Measurements from ENCODE around the gene ZNF609.

The ZNF609 gene

GRCh38 chr15:64466408-64467141 lies 6.2 kb downstream of the ZNF609 start:
- no peak overlapping the region for H3K4me3 Mint-ChIP-seq
- TF ChIP-seq CTCF (IDR thresholded peaks at IDR 0.05; ENCODE audit: unreplicated experiment in 3 of 3) = no peak
- H3K27me3 Mint-ChIP-seq (ENCODE audit: low read depth) = no peaks in the 10 kb centered on the region
- peaks cover 24% of the 10 kb centered on the region for H3K36me3 Mint-ChIP-seq (ENCODE audit: low read depth)
- no peaks in the 10 kb centered on the region for H3K9me3 Mint-ChIP-seq
- peaks cover 44% of the 10 kb centered on the region for H3K4me1 Mint-ChIP-seq
- H3K27ac Mint-ChIP-seq = peak overlapping the region; percentile 27 to 57 (median 45)

GRCh38 chr15:64472161-64472560 lies 11.8 kb downstream of the ZNF609 start:
- H3K4me1 Mint-ChIP-seq = peaks cover 15% of the 10 kb centered on the region

GRCh38 chr15:64474846-64475245 lies 14.5 kb downstream of the ZNF609 start:
- peak overlapping the region in 1 of 3 experiments; percentile 25 for H3K27ac Mint-ChIP-seq
- TF ChIP-seq CTCF (IDR thresholded peaks at IDR 0.05; ENCODE audit: unreplicated experiment in 3 of 3) = no peak
- H3K4me1 Mint-ChIP-seq = peaks cover 17% of the 10 kb centered on the region

More at GRCh38 chr15:64472161-64472560, 11.8 kb downstream of the ZNF609 start:
- peaks cover 37% of the 10 kb centered on the region for H3K36me3 Mint-ChIP-seq (ENCODE audit: low read depth)
- no peak overlapping the region for H3K4me3 Mint-ChIP-seq
- H3K27me3 Mint-ChIP-seq (ENCODE audit: low read depth) = no peaks in the 10 kb centered on the region
- TF ChIP-seq CTCF (IDR thresholded peaks at IDR 0.05; ENCODE audit: unreplicated experiment in 3 of 3) = no peak
- no peak overlapping the region for H3K27ac Mint-ChIP-seq
- H3K9me3 Mint-ChIP-seq = no peaks in the 10 kb centered on the region

GRCh38 chr15:64476550-64476949 lies 16.2 kb downstream of the ZNF609 start:
- H3K4me1 Mint-ChIP-seq = peaks cover 26% of the 10 kb centered on the region
- H3K27me3 Mint-ChIP-seq (ENCODE audit: low read depth) = no peaks in the 10 kb centered on the region
- no peaks in the 10 kb centered on the region for H3K9me3 Mint-ChIP-seq
- no peak overlapping the region for H3K4me3 Mint-ChIP-seq
- H3K27ac Mint-ChIP-seq = peak overlapping the region in 2 of 3 experiments; percentile 26 to 61
- peaks cover 29% of the 10 kb centered on the region for H3K36me3 Mint-ChIP-seq (ENCODE audit: low read depth)
- TF ChIP-seq CTCF (IDR thresholded peaks at IDR 0.05; ENCODE audit: unreplicated experiment in 3 of 3) = no peak

More at GRCh38 chr15:64474846-64475245, 14.5 kb downstream of the ZNF609 start:
- Mint-ChIP-seq H3K9me3 (no peaks in the 10 kb centered on the region), H3K4me3 (no peak overlapping the region), H3K27me3 (ENCODE audit: low read depth) (no peaks in the 10 kb centered on the region), H3K36me3 (ENCODE audit: low read depth) (peaks cover 25% of the 10 kb centered on the region)

- H3K9me3 Mint-ChIP-seq = no peaks in the 10 kb centered on the region
- H3K36me3 Mint-ChIP-seq (ENCODE audit: low read depth) = peaks cover 23% of the 10 kb centered on the region
- no peak overlapping the region for H3K4me3 Mint-ChIP-seq
- H3K4me1 Mint-ChIP-seq = peaks cover 28% of the 10 kb centered on the region
- no peak for TF ChIP-seq CTCF (IDR thresholded peaks at IDR 0.05; ENCODE audit: unreplicated experiment in 3 of 3)
- no peaks in the 10 kb centered on the region for H3K27me3 Mint-ChIP-seq (ENCODE audit: low read depth)
- H3K27ac Mint-ChIP-seq = peak overlapping the region in 2 of 3 experiments; percentile 5 to 11
These were observed 18.5 kb downstream of the ZNF609 start for GRCh38 chr15:64478863-64479262.

GRCh38 chr15:64480891-64481290 lies 20.5 kb downstream of the ZNF609 start:
- Mint-ChIP-seq H3K27ac (peak overlapping the region in 2 of 3 experiments; percentile 13 to 50), H3K4me3 (no peak overlapping the region), H3K36me3 (ENCODE audit: low read depth) (peaks cover 21% of the 10 kb centered on the region), H3K9me3 (no peaks in the 10 kb centered on the region), H3K4me1 (peaks cover 28% of the 10 kb centered on the region), H3K27me3 (ENCODE audit: low read depth) (no peaks in the 10 kb centered on the region)
- TF ChIP-seq CTCF (IDR thresholded peaks at IDR 0.05; ENCODE audit: unreplicated experiment in 3 of 3) = no peak

All from nephron (organoid).